ENCODE results near the gene CHST8. TPM values are rescaled to one million over a fixed set of nuclear protein-coding genes. Genes with fewer than 3 reads are reported as not detected.

CHST8 gene
- total and polyA plus RNA-seq, 2 experiments from 2014 or later = 9.3 to 38.2 TPM

GRCh38 chr19:33622809-33623511, 1.2 kb downstream of the CHST8 start (continued):
- TF ChIP-seq, protein P1, sequence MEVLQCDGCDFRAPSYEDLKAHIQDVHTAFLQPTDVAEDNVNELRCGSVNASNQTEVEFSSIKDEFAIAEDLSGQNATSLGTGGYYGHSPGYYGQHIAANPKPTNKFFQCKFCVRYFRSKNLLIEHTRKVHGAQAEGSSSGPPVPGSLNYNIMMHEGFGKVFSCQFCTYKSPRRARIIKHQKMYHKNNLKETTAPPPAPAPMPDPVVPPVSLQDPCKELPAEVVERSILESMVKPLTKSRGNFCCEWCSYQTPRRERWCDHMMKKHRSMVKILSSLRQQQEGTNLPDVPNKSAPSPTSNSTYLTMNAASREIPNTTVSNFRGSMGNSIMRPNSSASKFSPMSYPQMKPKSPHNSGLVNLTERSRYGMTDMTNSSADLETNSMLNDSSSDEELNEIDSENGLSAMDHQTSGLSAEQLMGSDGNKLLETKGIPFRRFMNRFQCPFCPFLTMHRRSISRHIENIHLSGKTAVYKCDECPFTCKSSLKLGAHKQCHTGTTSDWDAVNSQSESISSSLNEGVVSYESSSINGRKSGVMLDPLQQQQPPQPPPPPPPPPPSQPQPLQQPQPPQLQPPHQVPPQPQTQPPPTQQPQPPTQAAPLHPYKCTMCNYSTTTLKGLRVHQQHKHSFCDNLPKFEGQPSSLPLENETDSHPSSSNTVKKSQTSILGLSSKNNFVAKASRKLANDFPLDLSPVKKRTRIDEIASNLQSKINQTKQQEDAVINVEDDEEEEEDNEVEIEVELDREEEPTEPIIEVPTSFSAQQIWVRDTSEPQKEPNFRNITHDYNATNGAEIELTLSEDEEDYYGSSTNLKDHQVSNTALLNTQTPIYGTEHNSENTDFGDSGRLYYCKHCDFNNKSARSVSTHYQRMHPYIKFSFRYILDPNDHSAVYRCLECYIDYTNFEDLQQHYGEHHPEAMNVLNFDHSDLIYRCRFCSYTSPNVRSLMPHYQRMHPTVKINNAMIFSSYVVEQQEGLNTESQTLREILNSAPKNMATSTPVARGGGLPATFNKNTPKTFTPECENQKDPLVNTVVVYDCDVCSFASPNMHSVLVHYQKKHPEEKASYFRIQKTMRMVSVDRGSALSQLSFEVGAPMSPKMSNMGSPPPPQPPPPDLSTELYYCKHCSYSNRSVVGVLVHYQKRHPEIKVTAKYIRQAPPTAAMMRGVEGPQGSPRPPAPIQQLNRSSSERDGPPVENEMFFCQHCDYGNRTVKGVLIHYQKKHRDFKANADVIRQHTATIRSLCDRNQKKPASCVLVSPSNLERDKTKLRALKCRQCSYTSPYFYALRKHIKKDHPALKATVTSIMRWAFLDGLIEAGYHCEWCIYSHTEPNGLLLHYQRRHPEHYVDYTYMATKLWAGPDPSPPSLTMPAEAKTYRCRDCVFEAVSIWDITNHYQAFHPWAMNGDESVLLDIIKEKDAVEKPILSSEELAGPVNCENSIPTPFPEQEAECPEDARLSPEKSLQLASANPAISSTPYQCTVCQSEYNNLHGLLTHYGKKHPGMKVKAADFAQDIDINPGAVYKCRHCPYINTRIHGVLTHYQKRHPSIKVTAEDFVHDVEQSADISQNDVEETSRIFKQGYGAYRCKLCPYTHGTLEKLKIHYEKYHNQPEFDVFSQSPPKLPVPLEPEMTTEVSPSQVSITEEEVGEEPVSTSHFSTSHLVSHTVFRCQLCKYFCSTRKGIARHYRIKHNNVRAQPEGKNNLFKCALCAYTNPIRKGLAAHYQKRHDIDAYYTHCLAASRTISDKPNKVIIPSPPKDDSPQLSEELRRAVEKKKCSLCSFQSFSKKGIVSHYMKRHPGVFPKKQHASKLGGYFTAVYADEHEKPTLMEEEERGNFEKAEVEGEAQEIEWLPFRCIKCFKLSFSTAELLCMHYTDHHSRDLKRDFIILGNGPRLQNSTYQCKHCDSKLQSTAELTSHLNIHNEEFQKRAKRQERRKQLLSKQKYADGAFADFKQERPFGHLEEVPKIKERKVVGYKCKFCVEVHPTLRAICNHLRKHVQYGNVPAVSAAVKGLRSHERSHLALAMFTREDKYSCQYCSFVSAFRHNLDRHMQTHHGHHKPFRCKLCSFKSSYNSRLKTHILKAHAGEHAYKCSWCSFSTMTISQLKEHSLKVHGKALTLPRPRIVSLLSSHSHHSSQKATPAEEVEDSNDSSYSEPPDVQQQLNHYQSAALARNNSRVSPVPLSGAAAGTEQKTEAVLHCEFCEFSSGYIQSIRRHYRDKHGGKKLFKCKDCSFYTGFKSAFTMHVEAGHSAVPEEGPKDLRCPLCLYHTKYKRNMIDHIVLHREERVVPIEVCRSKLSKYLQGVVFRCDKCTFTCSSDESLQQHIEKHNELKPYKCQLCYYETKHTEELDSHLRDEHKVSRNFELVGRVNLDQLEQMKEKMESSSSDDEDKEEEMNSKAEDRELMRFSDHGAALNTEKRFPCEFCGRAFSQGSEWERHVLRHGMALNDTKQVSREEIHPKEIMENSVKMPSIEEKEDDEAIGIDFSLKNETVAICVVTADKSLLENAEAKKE (CRISPR knock-in tag; IDR thresholded peaks at IDR 0.05) = no peak

GRCh38 chr19:33624586-33624985, 2.8 kb downstream of the CHST8 start:
- Histone ChIP-seq H3K79me2 (replicated peaks; ENCODE audit: insufficient read depth) (peaks cover 49% of the 10 kb centered on the region), H2AFZ (no peak overlapping the region), H3K36me3 (ENCODE audit: insufficient read depth) (peaks cover 3% of the 10 kb centered on the region; the same call in 1 of the 2 replicates), H4K20me1 (replicated peaks; ENCODE audit: insufficient read depth) (peaks cover 6% of the 10 kb centered on the region), H3K27me3 (ENCODE audit: insufficient read depth) (peaks cover 52% of the 10 kb centered on the region), H3K4me2 (peak overlapping the region; percentile 94), H3K9me2 (ENCODE audit: insufficient read depth) (no peaks in the 10 kb centered on the region), H3K4me3 (no peak overlapping the region), H3K27ac (ENCODE audit: low read depth) (no peak overlapping the region), H3K4me1 (ENCODE audit: insufficient read depth) (peaks cover 25% of the 10 kb centered on the region), H3F3A (replicated peaks; ENCODE audit: low read depth) (0 out of 2 replicates have a peak, but pooled peaks cover 7% of the 10 kb centered on the region)
- H3K27me3 Mint-ChIP-seq (ENCODE audit: insufficient read depth, low read depth, poor library complexity) = peaks cover 58% of the 10 kb centered on the region
- H3K4me1 Mint-ChIP-seq = peaks cover 37% of the 10 kb centered on the region
- H3K9me3 Mint-ChIP-seq = no peaks in the 10 kb centered on the region
- ATAC-seq = no peak
- H3K4me3 Mint-ChIP-seq = peak overlapping the region; percentile 9; the same call in 1 of the 3 replicates
- DNase-seq (ENCODE audit: low spot score) = no peak
- TF ChIP-seq NANOG (IDR thresholded peaks at IDR 0.05; ENCODE audit: borderline replicate concordance) (no peak), STAT1 (IDR thresholded peaks at IDR 0.05; ENCODE audit: unreplicated experiment) (no peak)
- H3K27ac Mint-ChIP-seq = no peak overlapping the region
- H3K36me3 Mint-ChIP-seq (ENCODE audit: low read depth) = peaks cover 8% of the 10 kb centered on the region

All from GM23338 (cell line).